SH-SY5Y (cell line): Measurements from ENCODE around the gene ABCA1.

Experiments
- GATA2 ChIP-seq: IDR thresholded peaks from 2 replicates; pipeline ENCODE4 v1.6.1; 2011; ENCODE audit warnings: mild to moderate bottlenecking, low read depth, low read length
- GATA3 ChIP-seq: IDR thresholded peaks from 2 replicates; pipeline ENCODE4 v1.6.1; 2011; ENCODE audit warnings: low read depth, mild to moderate bottlenecking, low read length, moderate library complexity

- TF ChIP-seq GATA3: no peak
- no peak for TF ChIP-seq GATA2
Measured at GRCh38 chr9:104836235-104836634, 91.7 kb downstream of the ABCA1 start.
